WTC11 (cell line): ENCODE measurements around the gene APBA3. TPM values are rescaled to one million over a fixed set of nuclear protein-coding genes. Genes with fewer than 3 reads are reported as not detected.

Experiments used
- ATAC-seq: fragments of 200-7000 bp; cut with Tn5 transposase; 2 replicates; pipeline ENCODE4 v1.10.0; 2021; ENCODE audit warnings: mild to moderate bottlenecking, moderate library complexity
- CTCF ChIA-PET: fragments of 300-600 bp; sonication (Branson Sonifier 250); formaldehyde crosslinking; loops from one replicate; lab custom pipeline; 2021; ENCODE audit warnings: antibody characterized with exemption; lab: Charles Lee
- POLR2A ChIA-PET: fragments of 350-600 bp; sonication (Branson Sonifier 250); formaldehyde crosslinking; loops from one replicate; lab custom pipeline; 2021; ENCODE audit warnings: antibody characterized with exemption; lab: Charles Lee
- DNase-seq: peaks from one replicate; pipeline ENCODE4 v3.0.0; 2021; ENCODE audit warnings: low spot score
- H3K27ac Mint-ChIP-seq: 2 replicates; pipeline ENCODE4 v1.8.0; 2021; ENCODE audit warnings: mixed read lengths
- H3K27me3 Mint-ChIP-seq: 2 replicates; pipeline ENCODE4 v1.8.0; 2021; ENCODE audit warnings: low read depth, mild to moderate bottlenecking, moderate library complexity, mixed read lengths
- H3K36me3 Mint-ChIP-seq: 2 replicates; pipeline ENCODE4 v1.8.0; 2021; ENCODE audit warnings: mixed read lengths
- H3K4me1 Mint-ChIP-seq: 2 replicates; pipeline ENCODE4 v1.8.0; 2022; ENCODE audit warnings: mixed read lengths
- H3K4me3 Mint-ChIP-seq: 2 replicates; pipeline ENCODE4 v1.8.0; 2021; ENCODE audit warnings: mild to moderate bottlenecking, moderate library complexity, mixed read lengths
- H3K9me3 Mint-ChIP-seq: 2 replicates; pipeline ENCODE4 v1.8.0; 2021; ENCODE audit warnings: mixed read lengths
- AFF4 ChIP-seq: sonication (generic); formaldehyde crosslinking; IDR thresholded peaks from 2 replicates; pipeline ENCODE4 v1.8.1; 2023; ENCODE audit warnings: mild to moderate bottlenecking, missing genetic modification reagents, borderline replicate concordance
- ARID4B ChIP-seq: sonication (generic); formaldehyde crosslinking; IDR thresholded peaks from 2 replicates; pipeline ENCODE4 v1.8.0; 2023; ENCODE audit warnings: missing genetic modification reagents, mild to moderate bottlenecking, borderline replicate concordance
- CREB1 ChIP-seq: sonication (generic); formaldehyde crosslinking; IDR thresholded peaks from 2 replicates; pipeline ENCODE4 v1.8.0; 2023; ENCODE audit warnings: mild to moderate bottlenecking, missing genetic modification reagents
- E2F1 ChIP-seq: sonication (generic); formaldehyde crosslinking; IDR thresholded peaks from 2 replicates; pipeline ENCODE4 v1.8.0; 2022; ENCODE audit warnings: mild to moderate bottlenecking, missing genetic modification reagents
- E2F4 ChIP-seq: sonication (generic); formaldehyde crosslinking; IDR thresholded peaks from 2 replicates; pipeline ENCODE4 v1.8.1; 2022; ENCODE audit warnings: low read depth, mild to moderate bottlenecking, moderate library complexity, missing genetic modification reagents, borderline replicate concordance
- ERG ChIP-seq: fragments of 250-450 bp; sonication (Bioruptor Pico); IDR thresholded peaks from 2 replicates; pipeline ENCODE4 v1.8.0; 2021; ENCODE audit warnings: mild to moderate bottlenecking
- FOXP1 ChIP-seq: sonication (generic); formaldehyde crosslinking; IDR thresholded peaks from 2 replicates; pipeline ENCODE4 v1.8.0; 2022; ENCODE audit warnings: missing genetic modification reagents, mild to moderate bottlenecking, moderate library complexity, borderline replicate concordance
- HMGA2 ChIP-seq: fragments of 250-450 bp; sonication (Bioruptor Pico); IDR thresholded peaks from 2 replicates; pipeline ENCODE4 v1.4.0; 2021; ENCODE audit warnings: mild to moderate bottlenecking, moderate library complexity
- IRF2 ChIP-seq: sonication (generic); formaldehyde crosslinking; IDR thresholded peaks from 2 replicates; pipeline ENCODE4 v1.8.0; 2022; ENCODE audit warnings: low read depth, missing genetic modification reagents, borderline replicate concordance
- MYBL2 ChIP-seq: sonication (generic); formaldehyde crosslinking; IDR thresholded peaks from 2 replicates; pipeline ENCODE4 v1.8.1; 2023; ENCODE audit warnings: mild to moderate bottlenecking, moderate library complexity, missing genetic modification reagents
- NFYB ChIP-seq: sonication (generic); formaldehyde crosslinking; conservative IDR thresholded peaks from 2 replicates; pipeline ENCODE4 v1.8.0; 2022; ENCODE audit warnings: low read depth, missing genetic modification reagents
- PRRX2 ChIP-seq: fragments of 250-450 bp; sonication (Bioruptor Pico); IDR thresholded peaks from 2 replicates; pipeline ENCODE4 v1.8.0; 2021; ENCODE audit warnings: mild to moderate bottlenecking
- SOX15 ChIP-seq: fragments of 250-450 bp; sonication (Bioruptor Pico); IDR thresholded peaks from 2 replicates; pipeline ENCODE4 v1.9.0; 2021; ENCODE audit warnings: mild to moderate bottlenecking
- USF2 ChIP-seq: sonication (generic); formaldehyde crosslinking; IDR thresholded peaks from 2 replicates; pipeline ENCODE4 v1.8.1; 2023; ENCODE audit warnings: mild to moderate bottlenecking, missing genetic modification reagents, moderate library complexity
- ZMAT4 ChIP-seq: fragments of 250-450 bp; sonication (Bioruptor Pico); IDR thresholded peaks from 2 replicates; pipeline ENCODE4 v1.9.0; 2021; ENCODE audit warnings: mild to moderate bottlenecking
- ZNF219 ChIP-seq: sonication (generic); formaldehyde crosslinking; IDR thresholded peaks from 2 replicates; pipeline ENCODE4 v1.8.0; 2023; ENCODE audit warnings: missing genetic modification reagents, mild to moderate bottlenecking, borderline replicate concordance
- ZNF317 ChIP-seq: sonication (generic); formaldehyde crosslinking; IDR thresholded peaks from 2 replicates; pipeline ENCODE4 v1.8.1; 2023; ENCODE audit warnings: low read depth, mild to moderate bottlenecking, moderate library complexity, missing genetic modification reagents, borderline replicate concordance
- total RNA-seq: library from RNA; stranded (reverse); gene quantifications from 3 replicates; pipeline ENCODE4 v1.2.3, GENCODE V29; 2021

Gene APBA3
- total RNA-seq, 1 experiment from 2014 or later = 27.5 TPM

GRCh38 chr19:3762501-3763459 is 1.3 kb upstream of the APBA3 start, which contains the start of gene MRPL54 (continued):
- TF ChIP-seq ERG (CRISPR knock-in tag) (no peak), NFYB (no peak), E2F1 (no peak), IRF2 (no peak), AFF4 (no peak), ZMAT4 (CRISPR knock-in tag) (no peak), FOXP1 (CRISPR knock-in tag) (no peak), SOX15 (no peak), ZNF219 (CRISPR knock-in tag) (no peak)

- ATAC-seq (no peak), DNase-seq (no peak)
- TF ChIP-seq ARID4B (CRISPR knock-in tag) (no peak), MYBL2 (CRISPR knock-in tag) (no peak), ZNF317 (no peak), E2F4 (CRISPR knock-in tag) (no peak), USF2 (CRISPR knock-in tag) (no peak), CREB1 (no peak), PRRX2 (no peak), HMGA2 (CRISPR knock-in tag) (peak; percentile 90; the same call in 1 of the 2 replicates)
- peak overlapping the region; percentile 97 for H3K4me3 Mint-ChIP-seq
- H3K36me3 Mint-ChIP-seq = peaks cover 5% of the 10 kb centered on the region
- CTCF ChIA-PET = interaction anchor here (0.6 to 3.1 kb wide), 23 partner anchors 9 to 1907 kb away, joined by 3 to 24 read pairs (median 5); partner anchors contain the start of genes ATCAY, DAPK3 and NMRK2
- POLR2A ChIA-PET = interaction anchor here (0.6 to 1.6 kb wide), 9 partner anchors 9 to 223 kb away, joined by 3 to 6 read pairs (median 4); partner anchors contain the start of genes DAPK3 and EEF2
- peaks cover 8% of the 10 kb centered on the region for H3K4me1 Mint-ChIP-seq
- H3K9me3 Mint-ChIP-seq = no peaks in the 10 kb centered on the region
- H3K27me3 Mint-ChIP-seq = peaks cover 3% of the 10 kb centered on the region; the same call in 1 of the 2 replicates
- H3K27ac Mint-ChIP-seq = peak overlapping the region; percentile 95
Measured at GRCh38 chr19:3762130-3762473, 610 bp upstream of the APBA3 start.
